Suppressor macrophage (primary cell): Measurements from ENCODE around the gene ADTRP.

Experiments used
- DNase-seq, 4 experiments: peaks; one replicate each; pipeline ENCODE4 v3.0.0-alpha.2; 2020 to 2022

Gene ADTRP

DNA sequence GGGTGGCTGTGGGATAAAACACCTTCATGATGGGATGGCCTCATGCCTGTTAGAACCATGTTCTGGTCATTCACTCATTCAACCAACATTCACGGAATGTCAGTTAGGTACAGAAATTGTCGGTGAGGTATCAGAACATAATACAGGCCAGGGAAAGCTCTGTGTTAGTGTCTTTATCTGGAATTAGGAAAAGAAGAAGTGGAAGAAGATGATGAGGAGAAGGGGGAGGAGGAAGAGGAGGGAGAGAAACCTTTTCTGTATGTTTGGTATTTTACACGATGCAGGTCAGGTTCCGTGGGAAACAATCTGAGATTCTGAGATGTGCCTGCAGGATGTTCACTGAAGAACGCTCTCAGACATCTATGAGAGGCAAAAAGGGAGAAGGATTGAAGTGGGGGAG, 5.6 kb downstream of the ADTRP start:
- DNase-seq = peak in 1 of 4 experiments; percentile 25

DNA sequence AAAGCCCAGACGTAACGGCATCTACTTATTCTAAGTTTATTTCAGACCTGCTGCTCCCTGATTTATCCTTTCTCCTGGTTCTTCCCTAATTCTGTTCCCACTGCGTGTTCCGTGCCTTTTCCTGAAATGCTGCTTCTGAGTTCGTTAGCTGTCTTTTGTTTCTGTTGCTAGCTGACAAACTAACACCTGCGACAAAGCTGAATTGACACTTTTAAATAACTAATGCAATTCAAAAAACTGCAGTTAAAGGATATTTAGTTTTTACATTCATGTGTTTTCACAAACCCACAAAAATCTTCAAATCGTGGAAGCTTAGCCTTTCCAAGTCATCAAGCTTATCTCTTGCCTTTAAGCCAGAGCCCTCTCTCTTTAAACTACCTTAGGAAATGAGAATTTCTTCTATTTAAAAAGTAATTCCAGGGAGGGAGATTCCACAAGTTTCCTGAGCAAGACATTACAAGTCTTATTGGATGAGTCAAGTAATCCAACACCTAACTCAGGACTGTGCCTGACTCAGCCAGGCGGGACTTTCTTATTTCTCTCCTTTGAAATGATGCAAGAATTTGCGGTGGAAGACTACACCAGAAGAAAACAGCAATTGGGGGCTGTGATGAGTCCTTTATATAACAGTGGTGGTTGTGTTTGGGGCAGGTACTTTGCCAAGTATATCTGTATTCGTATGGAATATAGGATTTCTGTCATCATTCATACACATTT, 6.3 kb downstream of the ADTRP start:
- peak in 3 of 4 experiments; percentile 56 to 69 (median 62) for DNase-seq

DNA sequence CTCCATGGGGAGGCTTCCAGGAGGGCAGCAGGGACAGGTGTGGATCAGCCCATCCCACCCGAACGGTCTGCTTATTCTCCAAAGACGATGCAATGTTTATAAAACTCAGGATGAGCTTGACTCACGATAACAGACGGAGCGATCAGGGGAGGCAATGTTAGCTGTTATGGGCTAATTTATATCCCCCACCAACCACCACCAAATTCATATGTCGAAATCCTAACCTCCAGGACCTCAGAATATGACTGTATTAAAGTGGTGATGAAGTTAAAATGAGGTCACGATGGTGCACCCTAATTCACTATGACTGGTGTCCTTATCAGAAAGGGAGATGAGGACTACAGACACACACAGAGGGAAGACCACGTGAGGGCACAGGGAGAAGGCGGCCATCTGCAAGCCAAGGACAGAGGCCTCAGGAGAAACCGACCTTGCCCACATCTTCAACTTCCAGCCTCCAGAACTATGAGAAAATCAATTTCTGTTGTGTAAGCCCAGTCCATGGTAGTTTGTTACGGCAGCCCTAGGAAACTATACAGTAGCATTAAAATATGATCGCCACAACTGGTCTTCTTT, 7.0 kb downstream of the ADTRP start:
- peak in 1 of 4 experiments; percentile 43 for DNase-seq

DNA sequence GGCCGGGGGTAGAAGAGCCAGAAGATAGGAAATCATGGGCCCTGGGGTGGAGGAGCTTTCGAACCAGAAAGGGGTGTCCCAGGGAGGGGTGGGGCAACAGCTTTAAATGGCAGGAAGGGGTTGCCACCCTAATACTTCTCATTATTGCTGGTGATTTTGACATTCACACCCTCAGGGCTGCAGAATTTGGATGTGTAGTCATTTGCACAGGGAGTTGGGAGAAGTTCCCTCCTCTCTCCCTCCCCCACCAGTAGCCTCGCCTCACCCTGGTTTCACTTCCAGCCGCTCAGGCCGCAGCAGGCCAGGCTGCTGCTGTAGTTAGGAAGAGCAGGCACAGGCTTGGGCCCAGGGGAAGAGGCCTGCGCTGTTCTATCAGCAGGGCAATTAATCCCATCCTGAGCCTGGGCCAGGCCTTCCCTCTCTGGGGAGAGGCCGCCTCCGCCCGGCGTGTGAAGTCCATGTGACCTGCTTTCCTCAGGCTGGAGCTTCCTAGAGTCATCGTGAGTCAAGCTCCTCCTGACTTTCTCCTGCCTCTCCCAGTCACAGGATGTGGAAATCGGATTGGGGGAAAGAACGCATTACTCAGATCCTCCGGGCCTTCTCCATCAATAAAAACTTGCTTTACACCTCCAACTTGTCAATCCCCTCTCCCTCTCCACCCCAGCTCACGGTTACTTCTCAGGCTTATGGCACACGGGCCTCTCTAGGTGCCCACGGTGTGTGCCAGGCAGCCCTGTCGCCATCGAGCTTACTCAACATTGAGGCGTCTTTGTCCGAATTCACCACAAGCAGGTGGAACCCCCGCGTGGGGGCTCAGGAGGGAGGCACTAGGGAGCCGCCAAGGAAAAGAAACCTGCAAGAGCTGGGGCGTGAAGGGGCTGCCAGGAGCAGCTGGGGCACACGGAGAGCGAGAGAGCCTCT, 7.8 kb downstream of the ADTRP start:
- DNase-seq = peak; percentile 98 to 100 (median 98)

DNA sequence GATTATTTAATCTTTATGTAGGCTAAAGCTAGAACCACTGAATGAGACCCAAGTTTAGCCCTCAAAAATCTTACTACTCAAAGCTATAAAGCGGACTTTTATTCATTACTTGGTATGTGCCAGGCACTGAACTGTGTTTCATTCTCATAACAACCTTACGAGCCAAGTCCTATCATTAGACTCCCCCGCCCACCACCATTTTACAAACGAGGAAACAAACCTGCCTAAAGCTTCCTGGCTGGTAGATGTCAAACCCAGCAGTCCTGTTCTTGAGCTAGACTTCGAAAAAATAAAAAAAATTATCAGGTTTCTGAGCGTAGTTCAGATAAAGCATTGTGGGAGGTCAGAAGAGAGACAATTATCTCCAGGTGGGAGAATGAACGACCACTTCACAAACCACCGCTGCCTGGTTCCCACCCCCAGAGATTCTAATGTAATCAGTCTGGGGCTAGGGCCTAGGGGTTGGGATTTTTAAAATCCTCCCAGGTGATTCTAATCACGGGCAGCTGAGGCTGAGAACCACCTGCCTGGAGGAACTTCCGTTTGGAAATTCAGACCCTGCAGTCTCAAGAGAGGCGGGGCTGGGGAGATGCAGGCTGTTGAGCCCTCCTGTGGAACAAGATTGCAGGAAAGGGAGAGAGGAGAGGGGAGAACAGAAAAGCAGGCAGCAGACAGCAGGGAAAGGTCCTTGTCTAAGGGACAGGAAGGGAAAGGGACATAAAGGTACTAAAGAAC, 8.6 kb downstream of the ADTRP start:
- DNase-seq = peak in 3 of 4 experiments; percentile 40 to 61 (median 60)

DNA sequence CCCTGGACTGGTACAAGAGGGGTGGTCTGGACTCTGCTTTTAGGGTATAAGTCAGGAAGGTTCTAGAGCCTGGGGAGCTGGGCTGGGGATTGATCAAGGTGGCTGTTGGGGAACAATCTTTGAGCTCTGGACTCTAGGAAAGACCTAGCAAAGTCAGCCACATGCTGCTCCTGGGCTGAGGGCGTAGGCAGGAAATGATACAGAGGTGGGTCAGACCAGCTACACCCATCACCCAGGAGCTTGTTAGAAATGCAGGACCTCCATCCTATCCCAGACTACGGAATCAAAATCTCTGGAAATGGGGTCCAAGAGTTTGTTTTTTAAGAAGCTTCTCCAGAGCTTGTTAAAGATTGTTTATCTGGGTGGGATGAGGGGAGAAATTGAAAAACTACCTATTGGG, 9.4 kb downstream of the ADTRP start:
- no peak for DNase-seq

DNA sequence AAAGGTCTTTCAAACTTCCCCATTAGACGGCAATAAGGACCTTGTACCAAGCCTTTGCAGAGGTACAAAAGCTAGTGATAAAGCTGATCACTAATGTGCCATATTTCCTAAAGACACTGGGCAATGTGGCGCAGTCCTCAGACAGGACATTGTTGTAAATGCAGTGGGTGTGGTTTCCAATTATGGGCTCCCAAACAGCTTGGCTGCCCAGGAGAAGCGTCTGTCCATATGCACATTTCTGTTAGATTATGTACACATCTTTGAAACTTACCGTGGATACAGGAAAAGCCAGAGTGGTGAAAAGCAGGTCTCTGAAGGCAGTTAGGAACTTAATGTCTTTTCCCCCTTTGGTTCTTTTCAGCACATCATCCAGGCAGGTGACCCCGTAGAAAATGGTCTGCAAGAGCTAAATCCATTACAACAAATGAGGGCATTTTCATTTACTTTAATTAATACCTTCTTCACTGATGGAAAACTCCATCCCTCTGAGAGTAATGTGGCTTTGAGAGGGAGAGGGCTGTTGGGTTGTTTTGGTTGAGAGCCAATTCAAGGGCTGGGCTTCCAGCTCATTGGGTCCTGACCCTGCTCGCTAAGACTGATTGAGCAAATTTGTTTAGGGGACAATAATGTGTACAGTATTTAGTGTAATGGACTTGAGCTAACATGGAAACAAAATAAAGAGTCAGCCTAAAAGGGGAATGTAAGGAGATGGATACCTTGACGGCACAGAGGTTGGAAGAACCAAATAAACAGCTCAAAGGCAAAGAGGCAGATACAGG, 10.4 kb downstream of the ADTRP start:
- no peak for DNase-seq

DNA sequence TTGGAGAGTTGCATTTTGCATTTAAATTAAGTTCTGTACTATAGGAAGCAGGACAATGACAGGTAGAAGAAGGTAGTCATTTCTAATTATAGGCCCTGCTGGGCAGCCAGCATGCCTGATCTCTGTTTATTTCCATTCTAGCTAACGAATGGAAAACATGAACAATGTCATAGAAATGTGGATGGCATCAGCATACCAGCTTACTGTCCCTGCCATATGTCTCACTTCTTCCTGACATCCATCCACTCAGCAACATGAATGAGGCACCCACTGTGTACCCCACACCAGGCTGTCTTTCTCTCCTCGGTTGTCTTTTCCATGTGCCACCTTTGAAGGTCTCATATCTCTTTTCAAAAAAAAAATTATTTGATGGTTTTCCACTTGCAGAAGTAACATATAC, 11.1 kb downstream of the ADTRP start:
- no peak for DNase-seq

DNA sequence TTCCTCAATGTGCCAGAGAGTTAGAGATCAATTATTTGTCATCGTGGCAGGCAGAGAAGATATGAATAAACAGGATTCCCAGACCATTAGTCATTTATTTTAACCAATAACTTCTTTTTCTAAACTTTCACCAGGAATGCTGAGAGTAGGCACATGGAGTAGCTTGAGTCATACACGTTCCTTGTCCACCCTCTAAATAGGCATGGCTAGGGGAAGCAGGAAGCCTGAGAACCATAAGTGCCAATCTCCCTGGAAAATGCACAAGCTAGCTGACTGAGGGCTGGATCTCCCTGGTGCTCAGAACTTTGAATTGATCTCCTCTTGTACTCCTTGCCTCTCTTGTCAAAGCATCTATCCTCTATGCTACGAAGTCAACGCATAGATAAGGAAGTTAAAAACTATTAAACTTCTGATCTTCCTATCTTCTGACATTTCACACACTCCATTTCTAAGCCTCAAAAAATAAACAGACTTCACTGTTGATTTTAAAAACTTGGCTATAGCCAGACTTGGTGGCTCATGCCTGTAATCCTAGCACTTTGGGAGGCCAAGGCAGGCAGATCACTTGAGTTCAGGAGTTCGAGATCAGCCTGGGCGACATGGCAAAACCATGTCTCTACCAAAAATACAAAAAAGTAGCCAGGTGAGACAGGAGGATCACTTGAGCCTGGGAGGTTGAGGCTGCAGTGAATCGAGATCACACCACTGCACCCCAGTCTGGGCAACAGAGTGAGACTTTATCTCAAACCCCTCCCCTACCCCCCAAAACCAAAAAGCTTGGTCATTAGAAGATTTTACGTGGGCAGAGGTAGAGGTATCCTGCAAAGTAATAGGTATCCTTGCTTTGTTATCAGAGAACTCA, 11.8 kb downstream of the ADTRP start:
- peak in 3 of 4 experiments; percentile 39 to 60 (median 48) for DNase-seq

DNA sequence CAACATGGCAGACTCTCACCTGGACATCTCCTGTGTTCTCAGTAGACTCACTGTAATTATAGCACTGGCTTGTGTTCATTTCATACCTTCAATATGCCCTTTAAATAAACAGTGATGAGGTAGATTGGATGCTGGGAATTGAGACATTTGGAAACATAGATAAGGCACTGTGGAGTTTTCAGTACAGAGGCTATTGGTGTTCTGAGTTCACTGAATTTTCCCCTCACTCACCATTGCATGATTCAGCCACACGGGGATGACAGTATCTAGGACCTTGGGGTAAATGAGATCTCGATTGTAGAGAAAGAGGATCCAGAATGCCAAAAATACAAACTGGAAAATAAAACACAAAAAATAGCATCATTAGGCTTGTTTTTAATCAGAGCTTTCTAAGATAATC, 12.6 kb downstream of the ADTRP start:
- DNase-seq = no peak

DNA sequence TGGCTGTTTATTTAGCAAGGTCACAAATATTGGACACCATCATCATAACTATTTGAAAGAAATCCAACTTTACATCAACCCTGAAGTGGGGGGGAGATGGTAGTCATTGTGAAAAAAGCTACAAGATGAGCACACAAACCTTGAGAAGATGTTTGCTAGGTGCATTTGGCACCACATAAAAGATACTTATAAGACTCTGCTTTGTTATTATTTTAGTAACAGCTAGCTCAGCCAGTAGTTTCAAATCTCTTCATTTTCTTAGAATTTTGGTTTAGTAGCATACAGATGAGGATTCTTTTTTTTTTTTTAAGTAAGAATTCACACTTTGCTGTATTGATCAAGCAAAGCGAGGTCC, 14.4 kb downstream of the ADTRP start:
- DNase-seq = no peak

DNA sequence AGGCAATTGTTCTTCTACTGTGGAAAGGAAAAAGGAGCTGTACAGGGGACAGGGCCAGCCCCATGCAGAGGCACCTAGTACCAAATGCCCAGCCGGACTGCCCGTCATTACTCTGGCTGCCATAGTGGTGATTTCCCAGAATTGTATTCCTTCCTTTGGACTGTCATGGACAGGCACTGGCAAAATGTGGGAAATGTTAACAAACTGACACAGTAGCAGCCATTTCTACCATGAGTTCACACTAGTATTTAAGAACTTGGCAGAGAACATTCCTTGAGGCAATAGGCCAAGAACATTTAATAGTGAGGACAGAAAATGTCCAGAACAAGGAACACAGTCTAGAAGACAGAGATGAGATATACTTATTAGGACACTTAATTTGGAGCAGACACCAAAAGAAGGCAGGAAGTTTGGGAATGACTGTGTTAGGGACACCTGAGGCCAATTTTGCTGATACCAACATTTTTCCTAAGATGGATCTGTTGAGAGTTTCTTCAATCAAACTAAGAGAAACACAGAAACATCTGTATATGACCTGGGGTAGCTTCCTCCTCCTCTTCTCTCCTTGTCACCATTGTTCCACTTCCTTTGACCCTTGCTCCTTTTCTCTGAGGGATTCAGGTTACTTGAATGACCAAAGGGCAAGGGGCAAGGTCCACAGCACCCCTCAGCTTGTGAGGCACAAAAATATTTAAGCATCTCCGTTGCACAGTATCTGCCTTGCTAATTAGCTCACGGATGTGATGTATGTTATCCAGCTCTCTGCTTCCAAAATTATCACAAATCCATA, 14.9 kb downstream of the ADTRP start:
- no peak for DNase-seq

DNA sequence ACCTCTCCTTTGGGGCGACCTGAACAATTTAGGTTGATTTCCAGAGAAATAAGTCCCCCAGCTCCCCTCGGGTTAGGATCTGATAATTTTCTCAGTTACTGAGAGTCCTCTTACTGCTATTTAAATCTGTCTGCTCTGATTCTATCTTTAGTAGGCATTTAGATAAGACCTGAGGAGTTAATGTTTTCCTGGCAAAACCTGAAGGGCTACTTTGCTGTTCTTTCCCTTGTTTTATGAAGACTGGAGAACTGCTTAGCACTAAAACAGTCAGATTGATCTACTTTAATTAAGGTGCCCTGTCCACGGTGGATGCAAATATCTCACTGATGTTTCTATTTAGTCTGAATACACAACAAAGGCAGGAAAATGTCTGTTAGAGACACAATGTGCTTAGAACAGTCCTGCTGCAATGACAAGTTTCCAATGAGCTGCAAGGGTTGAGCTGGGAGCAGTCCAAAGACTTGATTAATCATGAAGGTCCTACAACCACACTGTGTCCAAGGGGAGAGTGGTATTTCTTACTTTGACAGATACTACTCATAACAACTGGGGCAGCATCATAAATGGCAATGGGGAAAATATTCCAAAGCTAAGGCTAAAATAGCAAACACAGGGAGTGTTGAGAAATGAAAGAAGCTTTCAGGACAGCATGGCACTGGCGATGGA, 15.7 kb downstream of the ADTRP start:
- DNase-seq = no peak

DNA sequence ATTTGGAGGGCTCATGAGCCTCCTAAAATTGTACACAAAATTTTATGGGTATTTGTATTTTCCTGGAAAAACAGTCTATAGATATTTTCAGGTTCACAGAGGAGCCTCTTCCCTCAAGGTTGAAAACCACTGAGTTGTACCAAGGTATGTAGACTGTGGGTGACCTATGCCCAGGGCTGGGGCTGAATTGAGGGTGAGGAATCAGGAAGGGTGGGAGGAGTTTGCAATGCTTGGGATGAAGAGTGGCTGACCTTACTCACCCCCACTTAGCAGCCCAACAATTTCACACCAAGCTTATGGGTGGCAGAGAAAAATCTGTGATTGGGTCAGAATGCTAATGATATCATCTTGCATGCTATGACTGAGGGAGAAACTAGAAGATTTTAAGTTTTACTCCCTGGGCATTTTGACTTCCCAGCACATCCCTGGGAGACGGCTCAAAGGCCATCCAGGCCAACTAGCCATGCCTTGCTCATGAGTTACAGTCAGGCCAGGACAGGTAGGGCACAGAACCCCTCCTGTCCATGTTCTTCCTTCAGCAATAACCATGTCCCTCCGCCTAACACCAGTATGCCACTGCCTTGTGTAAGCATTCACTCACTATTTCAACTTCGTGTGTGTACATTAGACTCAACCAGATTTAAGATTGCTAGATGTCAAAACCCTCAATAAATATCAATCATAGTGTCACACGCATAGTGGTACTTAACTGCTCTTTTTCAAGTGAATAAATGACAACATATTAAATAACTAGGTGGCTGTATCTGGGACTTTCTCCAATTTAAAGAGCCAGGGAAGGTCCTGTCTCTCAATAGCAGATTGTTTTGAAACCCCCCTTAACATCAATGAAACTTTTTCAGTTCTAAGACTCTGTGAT, 16.6 kb downstream of the ADTRP start:
- no peak for DNase-seq

DNA sequence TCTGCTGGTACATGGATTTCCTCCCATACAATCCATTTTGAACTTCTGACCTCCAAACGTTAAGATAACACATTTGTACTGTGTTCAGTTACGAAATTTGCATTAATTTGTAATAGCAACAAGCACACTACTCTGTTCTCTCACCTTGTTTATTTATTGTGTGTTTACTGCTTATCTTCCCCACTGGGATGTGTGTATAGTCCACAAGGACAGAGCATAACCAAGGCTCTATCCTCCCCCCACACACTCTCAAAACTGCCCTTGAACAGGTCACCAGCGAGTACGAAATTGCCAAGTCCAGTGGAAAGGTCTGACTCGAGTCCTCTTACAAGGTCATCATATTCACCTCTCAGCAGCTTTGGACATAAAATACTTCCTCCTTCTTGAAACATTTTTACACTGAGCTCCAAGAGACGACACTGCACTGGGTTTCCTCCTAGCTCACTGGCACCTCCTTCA, 18.6 kb downstream of the ADTRP start:
- DNase-seq = peak; percentile 65 to 84 (median 74)

DNA sequence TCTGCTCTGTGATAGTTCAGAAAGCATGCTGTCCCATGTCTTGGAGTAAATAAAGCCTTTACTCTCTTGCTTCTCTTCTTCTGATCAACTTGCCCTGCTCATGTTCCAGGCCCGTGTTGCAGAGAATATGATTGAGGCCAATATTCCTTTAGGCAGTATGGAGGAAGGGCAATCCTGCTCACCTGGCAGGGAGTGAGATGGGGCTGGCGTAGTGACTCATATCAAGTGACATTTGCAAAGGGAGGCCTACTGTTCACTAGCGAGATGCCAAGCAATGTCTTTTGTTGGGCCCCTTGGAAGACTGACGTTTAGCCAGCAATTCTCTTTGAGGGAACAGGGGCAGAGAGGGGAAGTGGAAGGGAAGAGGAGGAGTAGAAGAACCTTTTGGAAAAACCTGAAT, 19.7 kb downstream of the ADTRP start:
- no peak for DNase-seq

DNA sequence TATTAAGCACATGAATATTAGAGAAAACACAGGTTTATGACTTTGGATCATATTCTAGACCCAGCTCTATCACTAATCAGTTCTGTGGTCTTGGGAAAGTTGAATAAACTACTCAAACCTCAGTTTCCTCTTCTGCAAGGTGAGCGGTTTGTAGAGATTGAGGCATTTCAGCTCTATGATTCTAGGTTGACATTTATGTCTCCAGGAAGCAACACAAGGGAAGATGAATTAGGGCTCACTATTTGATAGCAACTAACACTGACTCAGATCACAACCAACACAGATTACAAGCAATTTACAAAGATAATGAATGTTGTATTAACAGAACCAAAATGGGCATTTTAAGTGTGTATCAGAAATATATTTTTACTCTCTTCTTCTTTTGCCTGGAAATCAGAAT, 21.9 kb downstream of the ADTRP start:
- no peak for DNase-seq

DNA sequence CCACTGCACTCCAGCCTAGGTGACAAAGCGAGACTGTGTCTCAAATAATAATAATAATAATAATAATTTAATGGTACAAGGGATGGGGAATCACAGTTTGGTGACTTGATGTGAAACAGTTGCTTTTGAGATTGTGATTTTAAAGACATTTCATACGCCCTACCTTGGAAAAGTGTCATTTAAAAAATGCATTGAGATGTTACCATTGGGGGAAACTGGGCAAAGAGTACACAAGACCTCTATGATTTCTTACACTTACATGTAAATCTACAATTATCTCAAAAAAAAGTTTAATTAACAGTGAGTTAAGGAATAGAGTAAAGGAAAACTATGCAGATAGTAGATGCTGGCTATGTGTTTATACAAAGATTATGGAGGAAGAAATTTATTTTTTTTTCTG, 22.3 kb downstream of the ADTRP start:
- DNase-seq = no peak
